H1 (cell line): Measurements from ENCODE around the gene LRP11. TPM values are rescaled to one million over a fixed set of nuclear protein-coding genes. Genes with fewer than 3 reads are reported as not detected.

Experiments
- CTCF ChIA-PET: fragments of 300-600 bp; sonication (Branson Sonifier 250); formaldehyde crosslinking; loops from one replicate; lab custom pipeline; 2021; ENCODE audit not compliant: partially characterized antibody; lab: Charles Lee
- POLR2A ChIA-PET: fragments of 300-600 bp; sonication (Branson Sonifier 250); formaldehyde crosslinking; loops from one replicate; lab custom pipeline; 2021; ENCODE audit warnings: inconsistent platforms; ENCODE audit not compliant: partially characterized antibody; lab: Charles Lee
- DNase-seq, 2 experiments: peaks; one replicate each; pipeline versions ENCODE4 v3.0.0 to v3.0.0-alpha.2; 2010 to 2022; ENCODE audit warnings: low spot score in 2 of 2, low read depth in 1 of 2, mixed read lengths in 1 of 2
- FAIRE-seq: peaks from 2 replicates; lab custom pipeline; 2011; peaks lifted over from hg19 to GRCh38; lab: Jason Lieb, UNC
- H2AFZ ChIP-seq: 2 replicates; pipeline ENCODE4 v1.8.1; 2012; ENCODE audit warnings: low read length, inconsistent platforms
- H2AK5ac ChIP-seq: 2 replicates; pipeline ENCODE4 v1.6.1; 2013; ENCODE audit warnings: low read depth, low read length
- H2BK120ac ChIP-seq: replicated peaks from 2 replicates; pipeline ENCODE3; 2013; ENCODE audit warnings: low read depth, low read length, inconsistent platforms
- H2BK12ac ChIP-seq: 2 replicates; pipeline ENCODE4 v1.6.1; 2013; ENCODE audit warnings: low read depth, low read length
- H2BK15ac ChIP-seq: 2 replicates; pipeline ENCODE4 v1.6.1; 2013; ENCODE audit warnings: low read length
- H2BK20ac ChIP-seq: 2 replicates; pipeline ENCODE4 v1.6.1; 2013; ENCODE audit warnings: low read length
- H2BK5ac ChIP-seq: 2 replicates; pipeline ENCODE4 v1.6.1; 2013; ENCODE audit warnings: low read depth, low read length
- H3K14ac ChIP-seq: 2 replicates; pipeline ENCODE4 v1.6.1; 2013; ENCODE audit warnings: inconsistent platforms; ENCODE audit not compliant: insufficient read length
- H3K18ac ChIP-seq: 2 replicates; pipeline ENCODE4 v1.6.1; 2013; ENCODE audit warnings: low read length; ENCODE audit errors: extremely low read depth
- H3K23ac ChIP-seq: 2 replicates; pipeline ENCODE4 v1.6.1; 2013; ENCODE audit warnings: inconsistent platforms; ENCODE audit not compliant: insufficient read length
- H3K23me2 ChIP-seq: 2 replicates; pipeline ENCODE4 v1.6.1; 2013; ENCODE audit warnings: low read depth, low read length
- H3K27ac ChIP-seq: 2 replicates; pipeline ENCODE4 v1.6.1; 2011; ENCODE audit warnings: low read depth, low read length, inconsistent platforms
- H3K27me3 ChIP-seq, 4 experiments: replicated peaks in 1 of 4; 1 replicate in 1 of 4; 2 replicates in 3 of 4; pipeline versions ENCODE4 v1.6.1 to v1.8.1; 2011 to 2013; ENCODE audit warnings: low read length in 3 of 4, mild to moderate bottlenecking in 3 of 4, inconsistent platforms in 2 of 4, mixed read lengths in 2 of 4, moderate library complexity in 1 of 4; ENCODE audit not compliant: control insufficient read depth in 3 of 4, insufficient read depth in 3 of 4; ENCODE audit errors: extremely low read depth in 1 of 4
- H3K36me3 ChIP-seq, 4 experiments: 2 replicates each; pipeline versions ENCODE4 v1.6.1 to v1.8.1; 2011 to 2013; ENCODE audit warnings: mild to moderate bottlenecking in 4 of 4, low read length in 3 of 4, moderate library complexity in 2 of 4, control low read depth in 1 of 4, inconsistent platforms in 1 of 4; ENCODE audit not compliant: insufficient read depth in 4 of 4, control insufficient read depth in 2 of 4
- H3K4ac ChIP-seq: replicated peaks from 2 replicates; pipeline ENCODE3; 2013; ENCODE audit warnings: low read length, low read depth, mixed read lengths, inconsistent platforms; ENCODE audit not compliant: insufficient read length
- H3K4me1 ChIP-seq, 4 experiments: replicated peaks in 1 of 4; 1 replicate in 1 of 4; 2 replicates in 3 of 4; pipeline versions ENCODE4 v1.6.1 to v1.8.1; 2011 to 2013; ENCODE audit warnings: low read length in 3 of 4, inconsistent platforms in 2 of 4, mixed read lengths in 1 of 4; ENCODE audit not compliant: insufficient read depth in 4 of 4, control insufficient read depth in 3 of 4
- H3K4me2 ChIP-seq, 2 experiments: 2 replicates each; pipeline versions ENCODE4 v1.6.1 to v1.8.1; 2011 to 2013; ENCODE audit warnings: low read depth in 2 of 2, low read length in 2 of 2, control low read depth in 1 of 2, inconsistent platforms in 1 of 2, mild to moderate bottlenecking in 1 of 2; ENCODE audit not compliant: insufficient read depth in 1 of 2
- H3K4me3 ChIP-seq, 4 experiments: fragments of 200-600, 300-600 bp in 1 of 4; sonication (generic), shearing (Covaris generic), sonication (Bioruptor Twin) in 1 of 4; 2 replicates each; pipeline versions ENCODE4 v1.5.1 to v1.8.1; 2011 to 2016; ENCODE audit warnings: low read length in 4 of 4, low read depth in 3 of 4, control low read depth in 2 of 4, inconsistent platforms in 2 of 4, mild to moderate bottlenecking in 2 of 4, mixed read lengths in 1 of 4, moderate library complexity in 1 of 4; ENCODE audit not compliant: insufficient read depth in 2 of 4; ENCODE audit errors: extremely low read depth in 1 of 4
- H3K56ac ChIP-seq: replicated peaks from 2 replicates; pipeline ENCODE3; 2013; ENCODE audit warnings: low read depth, mild to moderate bottlenecking, mixed read lengths, low read length, inconsistent platforms; ENCODE audit not compliant: insufficient read length
- H3K79me1 ChIP-seq: 2 replicates; pipeline ENCODE4 v1.6.1; 2013; ENCODE audit warnings: low read depth, low read length, control low read depth
- H3K79me2 ChIP-seq, 2 experiments: 2 replicates each; pipeline versions ENCODE4 v1.6.1 to v1.8.1; 2012 to 2013; ENCODE audit warnings: low read length in 2 of 2, mild to moderate bottlenecking in 2 of 2, inconsistent platforms in 1 of 2; ENCODE audit not compliant: insufficient read depth in 2 of 2, control insufficient read depth in 1 of 2
- H3K9ac ChIP-seq, 4 experiments: replicated peaks in 1 of 4; 1 replicate in 1 of 4; 2 replicates in 3 of 4; pipeline versions ENCODE4 v1.6.1 to v1.8.1; 2011 to 2013; ENCODE audit warnings: low read depth in 3 of 4, low read length in 3 of 4, control low read depth in 2 of 4, mild to moderate bottlenecking in 2 of 4, moderate library complexity in 2 of 4, inconsistent platforms in 1 of 4; ENCODE audit errors: extremely low read depth in 1 of 4
- H3K9me3 ChIP-seq, 2 experiments: 2 replicates each; pipeline versions ENCODE4 v1.6.1 to v1.8.1; 2012 to 2013; ENCODE audit warnings: mild to moderate bottlenecking in 2 of 2, moderate library complexity in 2 of 2, control low read depth in 1 of 2, inconsistent platforms in 1 of 2, low read depth in 1 of 2, low read length in 1 of 2, mixed read lengths in 1 of 2; ENCODE audit not compliant: insufficient read depth in 2 of 2
- H4K20me1 ChIP-seq, 2 experiments: replicated peaks in 1 of 2; 2 replicates each; pipeline versions ENCODE3 to v1.8.1; 2011 to 2013; ENCODE audit warnings: inconsistent platforms in 2 of 2, low read length in 2 of 2, mild to moderate bottlenecking in 1 of 2; ENCODE audit not compliant: insufficient read depth in 2 of 2, control insufficient read depth in 1 of 2
- H4K5ac ChIP-seq: 2 replicates; pipeline ENCODE4 v1.6.1; 2013; ENCODE audit warnings: low read length, low read depth, mixed read lengths, inconsistent platforms; ENCODE audit not compliant: insufficient read length
- H4K8ac ChIP-seq: 2 replicates; pipeline ENCODE4 v1.8.0; 2013; ENCODE audit warnings: mild to moderate bottlenecking, moderate library complexity, low read length, inconsistent platforms; ENCODE audit not compliant: insufficient read depth; ENCODE audit errors: extremely low read depth
- H4K91ac ChIP-seq: replicated peaks from 2 replicates; pipeline ENCODE3; 2013; ENCODE audit warnings: low read length, mixed read lengths, inconsistent platforms; ENCODE audit not compliant: insufficient read length
- BACH1 ChIP-seq: IDR thresholded peaks from 2 replicates; pipeline ENCODE4 v1.6.1; 2012; ENCODE audit warnings: low read length, improper control_type of control experiment
- BRCA1 ChIP-seq: IDR thresholded peaks from 2 replicates; pipeline ENCODE4 v1.6.1; 2012; ENCODE audit warnings: low read depth, low read length, improper control_type of control experiment
- E2F6 ChIP-seq: IDR thresholded peaks from 2 replicates; pipeline ENCODE4 v1.6.1; 2012; ENCODE audit warnings: inconsistent platforms
- EGR1 ChIP-seq: IDR thresholded peaks from 2 replicates; pipeline ENCODE4 v1.6.1; 2011; ENCODE audit warnings: low read depth, low read length, borderline replicate concordance
- EP300 ChIP-seq, 2 experiments: IDR thresholded peaks; 1 replicate in 1 of 2; 2 replicates in 1 of 2; pipeline ENCODE4 v1.6.1; 2011 to 2012; ENCODE audit warnings: low read depth in 2 of 2, low read length in 2 of 2, mild to moderate bottlenecking in 2 of 2, borderline replicate concordance in 1 of 2, inconsistent platforms in 1 of 2, moderate library complexity in 1 of 2
- HDAC2 ChIP-seq, 2 experiments: fragments of 300-600 bp in 1 of 2; sonication (generic) in 1 of 2; IDR thresholded peaks; 2 replicates each; pipeline ENCODE4 v1.6.1; 2011 to 2012; ENCODE audit warnings: low read depth in 2 of 2, low read length in 2 of 2, mild to moderate bottlenecking in 2 of 2, moderate library complexity in 2 of 2, borderline replicate concordance in 1 of 2, inconsistent platforms in 1 of 2
- HDAC6 ChIP-seq: IDR thresholded peaks from one replicate; pipeline ENCODE4 v1.7.1; 2012; ENCODE audit warnings: low read depth, mild to moderate bottlenecking, inconsistent platforms, low read length, moderate library complexity
- KDM5A ChIP-seq: fragments of 200-600 bp; IDR thresholded peaks from 2 replicates; pipeline ENCODE4 v1.7.1; 2012; ENCODE audit warnings: mild to moderate bottlenecking, low read length, inconsistent platforms, mixed read lengths
- RFX5 ChIP-seq: IDR thresholded peaks from 2 replicates; pipeline ENCODE4 v1.6.1; 2011; ENCODE audit warnings: low read depth, low read length, improper control_type of control experiment, borderline replicate concordance
- SIN3A ChIP-seq, 2 experiments: IDR thresholded peaks in 1 of 2; conservative IDR thresholded peaks in 1 of 2; 2 replicates each; pipeline ENCODE4 v1.6.1; 2011 to 2012; ENCODE audit warnings: low read length in 2 of 2, improper control_type of control experiment in 1 of 2, low read depth in 1 of 2, mild to moderate bottlenecking in 1 of 2
- SIRT6 ChIP-seq: IDR thresholded peaks from one replicate; pipeline ENCODE4 v1.7.1; 2012; ENCODE audit warnings: low read length, inconsistent platforms
- SP2 ChIP-seq: IDR thresholded peaks from 2 replicates; pipeline ENCODE4 v1.6.1; 2012; ENCODE audit warnings: mild to moderate bottlenecking, low read length, inconsistent platforms
- TBP ChIP-seq: IDR thresholded peaks from 2 replicates; pipeline ENCODE4 v1.6.1; 2011; ENCODE audit warnings: low read depth, low read length, improper control_type of control experiment
- WGBS, 2 experiments: shearing (Covaris generic) in 1 of 2; methylation state at CpG; one replicate each; pipeline versions ENCODE4 v1.1.6 to v1.1.7; 2013 to 2015; ENCODE audit warnings: low lambda C conversion rate in 2 of 2, mixed read lengths in 2 of 2, inconsistent platforms in 1 of 2, low coverage in 1 of 2, missing lambda C conversion rate in 1 of 2; ENCODE audit not compliant: insufficient replicate concordance in 2 of 2, insufficient coverage in 1 of 2, insufficient read length in 1 of 2; ENCODE audit errors: extremely low coverage in 1 of 2, missing lambda C conversion rate in 1 of 2; 5-methylcytosine and 5-hydroxymethylcytosine counted together
- polyA plus RNA-seq, 7 experiments: library from polyadenylated mRNA; depleted of rRNA in 3 of 7; stranded (reverse) in 5 of 7; unstranded in 2 of 7; fragments of >200 nt in 5 of 7; fragments of 200-250 nt in 2 of 7; gene quantifications; 1 replicate in 5 of 7; 2 replicates in 1 of 7; 4 replicates in 1 of 7; pipeline versions ENCODE4 v1.2.1 to v1.2.3, GENCODE V29; 2011 to 2013; ENCODE audit warnings: missing spikeins in 2 of 7, mixed read lengths in 2 of 7
- total RNA-seq: library from RNA; stranded (reverse); fragmentation: NEBNext Ultra II Directional; extraction: Animal tissue kit (Norgen Biotek cat#: 25700); gene quantifications from 2 replicates; pipeline ENCODE4 v1.2.1, GENCODE V29; 2021

Gene LRP11
- total and polyA plus RNA-seq, 2 of the 8 experiments (the other 6 are each of a cell fraction or from before 2014, with no cell fraction given): 11.0 to 20.0 TPM

GRCh38 chr6:149769676-149770075 is 94.5 kb downstream of the LRP11 start:
- H3K23me2 ChIP-seq: no peaks in the 10 kb centered on the region
- peaks cover 0 to 19% of the 10 kb centered on the region in 2 experiments; a peak in 2 of 4 replicates for H3K79me2 ChIP-seq
- no peak overlapping the region for H3K4ac ChIP-seq
- H3K79me1 ChIP-seq: peaks cover 2% of the 10 kb centered on the region; the same call in 1 of the 2 replicates
- FAIRE-seq (no peak), DNase-seq (no peak)
- H4K20me1 ChIP-seq: no peaks in the 10 kb centered on the region
- H3K36me3 ChIP-seq: peaks cover 3 to 32% (median 13%) of the 10 kb centered on the region in 4 experiments; a peak in 7 of 8 replicates
- H3K9me3 ChIP-seq: peaks cover 0 to 3% of the 10 kb centered on the region in 2 experiments; a peak in 1 of 4 replicates
- no peaks in the 10 kb centered on the region for H3K4me1 ChIP-seq
- no peak overlapping the region for H4K8ac ChIP-seq
- POLR2A ChIA-PET: interaction anchor here (1.6 kb wide), 1 partner anchor 52 kb away, joined by 4 read pairs; the partner anchor contains the start of gene LATS1
- no peak overlapping the region for H3K4me2 ChIP-seq
- H2AK5ac ChIP-seq: no peak overlapping the region
- no peak overlapping the region for H3K4me3 ChIP-seq
- no peak overlapping the region for H3K56ac ChIP-seq
- H2AFZ ChIP-seq: no peak overlapping the region
- H3K14ac ChIP-seq: no peak overlapping the region
- H2BK5ac ChIP-seq: no peak overlapping the region
- H2BK12ac ChIP-seq: no peak overlapping the region
- no peak overlapping the region for H3K9ac ChIP-seq
- H3K23ac ChIP-seq: no peak overlapping the region
- 81% methylated on average over 2 of the region's 2 CpGs; no CpG with 5 or more reads in 1 of the 2 experiments for WGBS, 2 experiments
- no peak overlapping the region for H3K27ac ChIP-seq
- H2BK15ac ChIP-seq: no peak overlapping the region
- no peaks in the 10 kb centered on the region for H3K27me3 ChIP-seq
- no peak overlapping the region for H4K91ac ChIP-seq
- no peak overlapping the region for H2BK20ac ChIP-seq
- no peak overlapping the region for H2BK120ac ChIP-seq
- CTCF ChIA-PET: interaction anchor here (0.6 to 1.2 kb wide), 4 partner anchors 11 to 66 kb away, joined by 3 to 6 read pairs (median 4); partner anchors contain the start of gene PCMT1
- no peak overlapping the region for H3K18ac ChIP-seq
- no peak overlapping the region for H4K5ac ChIP-seq
- TF ChIP-seq SIN3A (conservative IDR thresholded peaks at IDR 0.05 in 1 of 2, IDR thresholded peaks at IDR 0.05 in 1 of 2; ENCODE audit: low read depth in 1 of 2, low read length in 2 of 2): no peak
- no peak for TF ChIP-seq TBP
- TF ChIP-seq BRCA1: no peak
- no peak for TF ChIP-seq BACH1
- TF ChIP-seq HDAC6: no peak
- no peak for TF ChIP-seq EGR1
- TF ChIP-seq EP300 (IDR thresholded peaks at IDR 0.05; ENCODE audit: borderline replicate concordance in 1 of 2, low read depth in 2 of 2, low read length in 2 of 2): no peak
- no peak for TF ChIP-seq SIRT6
- no peak for TF ChIP-seq SP2
- no peak for TF ChIP-seq RFX5
- TF ChIP-seq E2F6: no peak
- TF ChIP-seq KDM5A: no peak
- TF ChIP-seq HDAC2 (IDR thresholded peaks at IDR 0.05; ENCODE audit: borderline replicate concordance in 1 of 2, low read depth in 2 of 2, low read length in 2 of 2): no peak
